ENCODE results near the gene BTNL8. TPM values are rescaled to one million over a fixed set of nuclear protein-coding genes. Genes with fewer than 3 reads are reported as not detected.

BTNL8 gene
- total RNA-seq, 5 donors from 2014 or later (not counting 1 experiment from before 2014, with no cell fraction given), result not detected

DNA sequence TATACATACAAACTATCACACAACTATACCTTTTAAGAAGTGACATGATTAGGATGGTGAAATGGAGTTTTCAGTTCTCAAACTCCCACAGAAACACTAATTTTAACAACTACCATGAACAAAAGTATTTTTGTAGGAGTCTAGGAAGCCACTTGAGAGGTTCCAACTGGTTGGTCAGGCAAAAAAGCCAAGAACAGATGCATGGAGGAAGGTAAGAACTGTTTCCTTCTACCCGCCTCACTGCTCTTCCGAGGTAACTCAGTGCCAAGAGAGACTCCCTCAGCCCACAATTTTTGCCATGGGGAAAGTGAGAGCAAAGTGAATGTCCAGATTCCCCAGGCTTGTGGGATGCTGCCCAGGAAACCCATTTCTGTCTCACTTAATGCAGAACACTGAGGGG lies 15.7 kb downstream of the BTNL8 start:
- WGBS (ENCODE audit: insufficient coverage), result no CpG with 5 or more reads among the region's 2 CpGs
- no peaks in the 10 kb centered on the region for H3K36me3 Mint-ChIP-seq
- no peaks in the 10 kb centered on the region for H3K9me3 ChIP-seq
- no peaks in the 10 kb centered on the region for H3K9me3 Mint-ChIP-seq
- H3K27me3 Mint-ChIP-seq, result peaks cover 22 to 28% of the 10 kb centered on the region in 2 donors
- H3K4me1 Mint-ChIP-seq, result no peaks in the 10 kb centered on the region
- H3K27ac ChIP-seq (ENCODE audit: low read length), result no peak overlapping the region
- no peak overlapping the region for H3K4me3 Mint-ChIP-seq
- H3K27me3 ChIP-seq (replicated peaks in 1 of 2; ENCODE audit: control insufficient read depth in 2 of 2, extremely low read depth in 1 of 2, insufficient read depth in 2 of 2, low read length in 1 of 2), result peaks cover 0 to 3% of the 10 kb centered on the region in 2 experiments
- no peak overlapping the region for H3K4me3 ChIP-seq (ENCODE audit: control insufficient read depth in 1 of 2, extremely low read depth in 1 of 2, low read length in 1 of 2)
- POLR2A ChIA-PET, result no interaction called here
- H3K27ac Mint-ChIP-seq, result no peak overlapping the region
- DNase-seq (no peak), ATAC-seq (replicated peaks in 1 of 4) (no peak)
- CTCF ChIA-PET, result no interaction called here
- H3K36me3 ChIP-seq (ENCODE audit: control insufficient read depth in 2 of 2, extremely low read depth in 1 of 2, insufficient read depth in 1 of 2, low read length in 1 of 2), result no peaks in the 10 kb centered on the region
- no peaks in the 10 kb centered on the region for H3K4me1 ChIP-seq (ENCODE audit: control insufficient read depth in 1 of 2, extremely low read depth in 1 of 2, insufficient read depth in 2 of 2, low read length in 2 of 2)

DNA sequence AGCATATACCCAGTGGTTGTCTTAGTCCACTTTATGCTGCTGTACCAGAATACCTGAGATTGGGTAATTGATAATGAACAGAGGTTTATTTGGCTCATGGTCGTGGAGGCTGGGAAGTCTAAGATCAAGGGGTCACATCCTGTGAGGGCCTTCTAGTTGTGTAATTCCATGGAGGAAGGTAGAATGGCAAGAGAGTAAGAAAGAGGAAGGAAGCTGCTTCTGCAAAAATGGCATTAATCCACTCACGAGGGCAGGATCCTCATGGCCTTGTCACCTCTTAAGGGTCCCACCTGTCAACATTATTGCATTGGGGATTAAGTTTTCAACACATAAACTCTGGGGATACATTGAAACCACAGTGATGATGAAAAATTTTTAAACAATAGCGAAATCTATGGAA lies 17.0 kb downstream of the BTNL8 start:
- no peaks in the 10 kb centered on the region for H3K36me3 ChIP-seq (ENCODE audit: control insufficient read depth in 2 of 2, extremely low read depth in 1 of 2, insufficient read depth in 1 of 2, low read length in 1 of 2)
- H3K4me3 Mint-ChIP-seq, result no peak overlapping the region
- ChIA-PET CTCF (no interaction called here), POLR2A (interaction anchor here in 1 of 2 donors (0.6 kb wide), 1 partner anchor 82 kb away, joined by 4 read pairs; no protein-coding TSS in a partner anchor)
- H3K27ac Mint-ChIP-seq, result no peak overlapping the region
- ATAC-seq (replicated peaks in 1 of 4) (no peak), DNase-seq (no peak)
- no peaks in the 10 kb centered on the region for H3K4me1 ChIP-seq (ENCODE audit: control insufficient read depth in 1 of 2, extremely low read depth in 1 of 2, insufficient read depth in 2 of 2, low read length in 2 of 2)
- peaks cover 0 to 3% of the 10 kb centered on the region in 2 experiments for H3K27me3 ChIP-seq (replicated peaks in 1 of 2; ENCODE audit: control insufficient read depth in 2 of 2, extremely low read depth in 1 of 2, insufficient read depth in 2 of 2, low read length in 1 of 2)
- no peaks in the 10 kb centered on the region for H3K36me3 Mint-ChIP-seq
- H3K27me3 Mint-ChIP-seq, result peaks cover 20 to 22% of the 10 kb centered on the region in 2 donors
- H3K27ac ChIP-seq (ENCODE audit: low read length), result no peak overlapping the region
- no peak overlapping the region for H3K4me3 ChIP-seq (ENCODE audit: control insufficient read depth in 1 of 2, extremely low read depth in 1 of 2, low read length in 1 of 2)
- H3K9me3 Mint-ChIP-seq, result no peaks in the 10 kb centered on the region
- 10% methylated on average over 1 of the region's 3 CpGs for WGBS (ENCODE audit: insufficient coverage)
- H3K9me3 ChIP-seq, result no peaks in the 10 kb centered on the region
- no peaks in the 10 kb centered on the region for H3K4me1 Mint-ChIP-seq

DNA sequence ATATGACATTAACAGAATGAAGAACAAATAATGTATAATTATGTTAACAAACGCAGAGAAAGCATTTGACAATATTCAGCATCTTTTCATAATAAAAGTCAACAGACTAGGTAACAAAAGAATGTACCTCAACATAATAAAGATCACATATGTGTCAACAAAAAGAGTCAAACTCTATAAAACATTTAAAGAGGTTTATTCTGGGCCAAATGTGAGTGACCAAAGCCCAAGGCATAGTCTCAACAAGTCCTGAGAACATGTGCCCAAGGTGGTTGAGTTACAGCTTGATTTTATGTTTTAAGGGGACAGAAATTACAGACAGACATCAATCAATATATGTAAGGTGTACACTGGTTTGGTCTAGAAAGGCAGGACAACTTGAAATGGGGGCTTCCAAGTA lies 19.4 kb downstream of the BTNL8 start:
- Mint-ChIP-seq H3K4me3 (no peak overlapping the region), H3K27ac (no peak overlapping the region), H3K36me3 (peaks cover 4% of the 10 kb centered on the region), H3K27me3 (peaks cover 15 to 17% of the 10 kb centered on the region in 2 donors), H3K9me3 (peaks cover 4 to 13% (median 5%) of the 10 kb centered on the region in 3 donors), H3K4me1 (no peaks in the 10 kb centered on the region)
- Histone ChIP-seq H3K4me1 (ENCODE audit: control insufficient read depth in 1 of 2, extremely low read depth in 1 of 2, insufficient read depth in 2 of 2, low read length in 2 of 2) (no peaks in the 10 kb centered on the region), H3K27me3 (replicated peaks in 1 of 2; ENCODE audit: control insufficient read depth in 2 of 2, extremely low read depth in 1 of 2, insufficient read depth in 2 of 2, low read length in 1 of 2) (no peaks in the 10 kb centered on the region), H3K27ac (ENCODE audit: low read length) (no peak overlapping the region), H3K36me3 (ENCODE audit: control insufficient read depth in 2 of 2, extremely low read depth in 1 of 2, insufficient read depth in 1 of 2, low read length in 1 of 2) (no peaks in the 10 kb centered on the region), H3K4me3 (ENCODE audit: control insufficient read depth in 1 of 2, extremely low read depth in 1 of 2, low read length in 1 of 2) (no peak overlapping the region), H3K9me3 (peaks cover 3% of the 10 kb centered on the region)
- ATAC-seq (replicated peaks in 1 of 4) (no peak), DNase-seq (no peak)
- WGBS (ENCODE audit: insufficient coverage), result no CpG with 5 or more reads among the region's 1 CpG
- ChIA-PET POLR2A (no interaction called here), CTCF (no interaction called here)

DNA sequence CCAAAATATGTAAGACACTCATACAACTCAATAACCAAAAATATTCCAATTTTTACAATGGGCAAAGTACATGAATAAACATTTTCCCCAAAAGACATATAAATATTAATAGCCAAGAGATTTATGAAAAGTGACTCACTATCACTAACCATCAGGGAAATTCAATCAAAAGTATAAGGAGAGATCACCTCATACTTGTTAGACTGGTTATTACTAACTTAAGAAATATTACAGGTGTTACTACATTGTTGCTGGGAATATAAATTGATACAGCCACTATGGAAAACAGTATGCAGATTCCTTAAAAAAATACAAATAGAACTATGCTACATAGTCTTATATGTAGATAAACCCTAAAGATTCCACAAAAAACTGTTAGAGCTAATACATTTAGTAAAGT lies 21.8 kb downstream of the BTNL8 start:
- Mint-ChIP-seq H3K4me3 (no peak overlapping the region), H3K27me3 (peaks cover 16 to 23% of the 10 kb centered on the region in 2 donors), H3K36me3 (peaks cover 4% of the 10 kb centered on the region), H3K9me3 (peaks cover 7 to 26% (median 14%) of the 10 kb centered on the region in 3 donors), H3K27ac (no peak overlapping the region), H3K4me1 (peaks cover 0 to under 1% (median 0%) of the 10 kb centered on the region in 3 donors)
- Histone ChIP-seq H3K27ac (ENCODE audit: low read length) (no peak overlapping the region), H3K9me3 (peaks cover 3% of the 10 kb centered on the region), H3K4me1 (ENCODE audit: control insufficient read depth in 1 of 2, extremely low read depth in 1 of 2, insufficient read depth in 2 of 2, low read length in 2 of 2) (no peaks in the 10 kb centered on the region), H3K4me3 (ENCODE audit: control insufficient read depth in 1 of 2, extremely low read depth in 1 of 2, low read length in 1 of 2) (no peak overlapping the region), H3K36me3 (ENCODE audit: control insufficient read depth in 2 of 2, extremely low read depth in 1 of 2, insufficient read depth in 1 of 2, low read length in 1 of 2) (no peaks in the 10 kb centered on the region), H3K27me3 (replicated peaks in 1 of 2; ENCODE audit: control insufficient read depth in 2 of 2, extremely low read depth in 1 of 2, insufficient read depth in 2 of 2, low read length in 1 of 2) (peaks cover 0 to 7% of the 10 kb centered on the region in 2 experiments)
- DNase-seq (no peak), ATAC-seq (replicated peaks in 1 of 4) (no peak)
- ChIA-PET POLR2A (no interaction called here), CTCF (no interaction called here)

DNA sequence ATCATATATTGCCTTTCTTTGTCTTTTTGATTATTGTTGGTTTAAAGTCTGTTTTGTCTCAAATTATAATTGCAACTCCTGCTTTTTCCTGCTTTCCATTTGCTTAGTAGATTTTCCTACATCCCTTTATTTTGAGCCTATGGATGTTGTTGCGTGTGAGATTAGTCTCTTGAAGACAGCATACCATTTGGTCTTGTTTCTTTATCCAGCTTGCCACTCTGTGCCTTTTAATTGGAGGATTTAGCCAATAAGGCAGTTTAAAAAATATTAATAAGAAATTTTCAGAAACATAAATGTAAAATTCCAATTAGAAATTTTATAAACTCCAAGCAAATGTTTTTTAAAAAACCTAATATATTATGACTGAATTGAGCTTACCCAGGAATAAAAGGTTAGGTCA lies 24.0 kb downstream of the BTNL8 start:
- DNase-seq (no peak), ATAC-seq (replicated peaks in 1 of 4) (no peak)
- Histone ChIP-seq H3K27me3 (replicated peaks in 1 of 2; ENCODE audit: control insufficient read depth in 2 of 2, extremely low read depth in 1 of 2, insufficient read depth in 2 of 2, low read length in 1 of 2) (peaks cover 0 to 21% of the 10 kb centered on the region in 2 experiments), H3K36me3 (ENCODE audit: control insufficient read depth in 2 of 2, extremely low read depth in 1 of 2, insufficient read depth in 1 of 2, low read length in 1 of 2) (no peaks in the 10 kb centered on the region), H3K4me1 (ENCODE audit: control insufficient read depth in 1 of 2, extremely low read depth in 1 of 2, insufficient read depth in 2 of 2, low read length in 2 of 2) (no peaks in the 10 kb centered on the region), H3K4me3 (ENCODE audit: control insufficient read depth in 1 of 2, extremely low read depth in 1 of 2, low read length in 1 of 2) (no peak overlapping the region), H3K27ac (ENCODE audit: low read length) (no peak overlapping the region), H3K9me3 (peaks cover 3% of the 10 kb centered on the region)
- Mint-ChIP-seq H3K4me1 (peaks cover 0 to 4% (median 0%) of the 10 kb centered on the region in 3 donors), H3K4me3 (no peak overlapping the region), H3K27ac (no peak overlapping the region), H3K27me3 (peaks cover 18 to 36% of the 10 kb centered on the region in 2 donors), H3K36me3 (peaks cover 4% of the 10 kb centered on the region), H3K9me3 (peaks cover 7 to 26% (median 14%) of the 10 kb centered on the region in 3 donors)
- POLR2A ChIA-PET, result no interaction called here
- no CpG with 5 or more reads among the region's 1 CpG for WGBS (ENCODE audit: insufficient coverage)
- CTCF ChIA-PET, result no interaction called here

DNA sequence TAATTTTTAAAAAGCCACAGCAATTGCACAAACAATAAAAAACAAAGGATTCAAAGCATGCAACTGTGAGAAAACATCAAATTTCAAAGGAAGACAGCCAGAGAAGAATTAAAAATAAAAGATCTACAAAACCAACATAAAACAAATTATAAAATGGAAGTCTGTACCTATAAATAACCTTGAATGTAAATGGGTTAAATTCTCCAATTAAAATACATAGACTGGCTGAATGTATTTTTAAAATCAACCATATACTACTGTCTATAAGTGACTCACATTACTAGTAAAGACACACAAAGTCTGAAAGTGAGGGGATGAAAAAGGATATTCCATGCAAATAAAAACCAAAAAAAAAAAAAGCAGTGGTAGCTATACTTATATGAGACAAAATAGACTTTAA lies 33.7 kb downstream of the BTNL8 start:
- H3K4me3 Mint-ChIP-seq, result no peak overlapping the region
- peaks cover 7 to 20% (median 10%) of the 10 kb centered on the region in 3 donors for H3K9me3 Mint-ChIP-seq
- Histone ChIP-seq H3K9me3 (peaks cover 6% of the 10 kb centered on the region), H3K27ac (ENCODE audit: low read length) (no peak overlapping the region), H3K36me3 (ENCODE audit: control insufficient read depth in 2 of 2, extremely low read depth in 1 of 2, insufficient read depth in 1 of 2, low read length in 1 of 2) (no peaks in the 10 kb centered on the region), H3K27me3 (replicated peaks in 1 of 2; ENCODE audit: control insufficient read depth in 2 of 2, extremely low read depth in 1 of 2, insufficient read depth in 2 of 2, low read length in 1 of 2) (peaks cover 0 to 28% of the 10 kb centered on the region in 2 experiments), H3K4me3 (ENCODE audit: control insufficient read depth in 1 of 2, extremely low read depth in 1 of 2, low read length in 1 of 2) (no peak overlapping the region), H3K4me1 (ENCODE audit: control insufficient read depth in 1 of 2, extremely low read depth in 1 of 2, insufficient read depth in 2 of 2, low read length in 2 of 2) (no peaks in the 10 kb centered on the region)
- no peak overlapping the region for H3K27ac Mint-ChIP-seq
- DNase-seq, result no peak
- peaks cover 38 to 44% of the 10 kb centered on the region in 2 donors for H3K27me3 Mint-ChIP-seq
- no peak for ATAC-seq (replicated peaks in 1 of 4)
- ChIA-PET CTCF (interaction anchor here in 1 of 2 donors (0.7 kb wide), 1 partner anchor 569 kb away, joined by 3 read pairs; no protein-coding TSS in a partner anchor), POLR2A (no interaction called here)
- H3K4me1 Mint-ChIP-seq, result no peaks in the 10 kb centered on the region
- peaks cover under 1% of the 10 kb centered on the region for H3K36me3 Mint-ChIP-seq

DNA sequence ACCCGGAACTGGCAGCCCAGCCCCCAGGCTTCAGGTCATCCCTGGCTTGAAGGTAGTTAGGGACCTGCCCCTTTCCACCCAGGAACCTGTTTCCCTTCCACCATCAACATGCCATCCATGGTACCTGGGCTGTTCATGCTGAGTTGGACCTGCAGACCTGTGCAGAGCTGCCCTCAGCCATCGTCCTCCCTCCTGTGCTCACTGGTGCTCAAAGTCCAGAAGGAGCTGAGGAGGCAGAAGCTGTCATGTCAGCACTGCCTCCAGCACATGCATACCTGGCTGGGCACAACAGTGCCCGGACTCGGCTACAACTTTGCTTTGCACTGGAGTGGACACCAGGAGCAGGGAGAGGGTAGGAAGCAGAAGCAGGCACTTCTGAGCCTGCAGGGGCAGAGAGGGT lies 36.2 kb downstream of the BTNL8 start:
- peaks cover 5% of the 10 kb centered on the region for H3K36me3 Mint-ChIP-seq
- no peak overlapping the region for H3K27ac Mint-ChIP-seq
- H3K9me3 Mint-ChIP-seq, result peaks cover 7 to 33% (median 20%) of the 10 kb centered on the region in 3 donors
- Histone ChIP-seq H3K27me3 (replicated peaks in 1 of 2; ENCODE audit: control insufficient read depth in 2 of 2, extremely low read depth in 1 of 2, insufficient read depth in 2 of 2, low read length in 1 of 2) (peaks cover 0 to 31% of the 10 kb centered on the region in 2 experiments), H3K36me3 (ENCODE audit: control insufficient read depth in 2 of 2, extremely low read depth in 1 of 2, insufficient read depth in 1 of 2, low read length in 1 of 2) (no peaks in the 10 kb centered on the region), H3K4me3 (ENCODE audit: control insufficient read depth in 1 of 2, extremely low read depth in 1 of 2, low read length in 1 of 2) (no peak overlapping the region), H3K27ac (ENCODE audit: low read length) (no peak overlapping the region), H3K9me3 (peaks cover 11% of the 10 kb centered on the region), H3K4me1 (ENCODE audit: control insufficient read depth in 1 of 2, extremely low read depth in 1 of 2, insufficient read depth in 2 of 2, low read length in 2 of 2) (no peaks in the 10 kb centered on the region)
- peaks cover 29 to 36% of the 10 kb centered on the region in 2 donors for H3K27me3 Mint-ChIP-seq
- ChIA-PET POLR2A (no interaction called here), CTCF (interaction anchor here in 1 of 2 donors (0.6 kb wide), 1 partner anchor 327 kb away, joined by 3 read pairs; no protein-coding TSS in a partner anchor)
- DNase-seq (no peak), ATAC-seq (replicated peaks in 1 of 4) (no peak)
- no peaks in the 10 kb centered on the region for H3K4me1 Mint-ChIP-seq
- WGBS (ENCODE audit: insufficient coverage), result 90% methylated on average over 3 of the region's 4 CpGs
- no peak overlapping the region for H3K4me3 Mint-ChIP-seq

Data from T-cell (primary cell).